Loucy (cell line): Measurements from ENCODE around the gene SLC16A5.

Experiments
- H2AFZ ChIP-seq: fragments of 200-600 bp; sonication (generic); 2 replicates; pipeline ENCODE4 v1.6.0; 2016; ENCODE audit warnings: antibody characterized with exemption, mild to moderate bottlenecking, low read length, moderate library complexity
- H3F3A ChIP-seq: fragments of 200-600 bp; 2 replicates; pipeline ENCODE4 v1.6.0; 2016; ENCODE audit warnings: antibody characterized with exemption, low read depth, mild to moderate bottlenecking
- H3K27me3 ChIP-seq: fragments of 200-600 bp; sonication (generic); 2 replicates; pipeline ENCODE4 v1.6.1; 2014; ENCODE audit warnings: low read length, mild to moderate bottlenecking; ENCODE audit not compliant: insufficient read depth, poor library complexity, severe bottlenecking
- H3K36me3 ChIP-seq: fragments of 200-600 bp; sonication (generic); 2 replicates; pipeline ENCODE4 v1.6.1; 2016; ENCODE audit warnings: low read length; ENCODE audit not compliant: insufficient read depth
- H3K4me1 ChIP-seq: fragments of 200-600 bp; sonication (generic); 2 replicates; pipeline ENCODE4 v1.5.1; 2014; ENCODE audit warnings: low read length, mild to moderate bottlenecking; ENCODE audit not compliant: insufficient read depth, poor library complexity, severe bottlenecking
- H3K4me2 ChIP-seq: fragments of 200-600 bp; sonication (generic); 2 replicates; pipeline ENCODE4 v1.6.0; 2014; ENCODE audit warnings: antibody characterized with exemption, low read length, low read depth, mild to moderate bottlenecking; ENCODE audit not compliant: poor library complexity, severe bottlenecking
- H3K4me3 ChIP-seq: fragments of 200-600 bp; sonication (generic); 2 replicates; pipeline ENCODE4 v1.5.1; 2014; ENCODE audit warnings: low read length, mild to moderate bottlenecking, mixed read lengths; ENCODE audit not compliant: poor library complexity, severe bottlenecking
- H3K79me2 ChIP-seq: fragments of 200-600 bp; sonication (generic); 2 replicates; pipeline ENCODE4 v1.6.1; 2014; ENCODE audit warnings: low read length; ENCODE audit not compliant: insufficient read depth
- H3K9ac ChIP-seq: fragments of 200-600 bp; sonication (generic); 2 replicates; pipeline ENCODE4 v1.6.0; 2014; ENCODE audit warnings: mild to moderate bottlenecking, low read depth, low read length, moderate library complexity; ENCODE audit not compliant: poor library complexity, severe bottlenecking
- H3K9me2 ChIP-seq: fragments of 200-600 bp; sonication (generic); replicated peaks from 2 replicates; pipeline ENCODE4 v1.6.1; 2016; ENCODE audit warnings: low read depth, low read length, mixed read lengths
- H3K9me3 ChIP-seq: fragments of 200-600 bp; sonication (generic); 2 replicates; pipeline ENCODE4 v1.6.1; 2014; ENCODE audit warnings: mild to moderate bottlenecking, antibody characterized with exemption, low read length, low read depth; ENCODE audit not compliant: insufficient read depth
- H4K20me1 ChIP-seq: fragments of 200-600 bp; sonication (generic); 2 replicates; pipeline ENCODE4 v1.6.0; 2014; ENCODE audit warnings: antibody characterized with exemption, low read length, mild to moderate bottlenecking; ENCODE audit not compliant: insufficient read depth, poor library complexity, severe bottlenecking
- EZH2phosphoT487 ChIP-seq: fragments of 200-600 bp; IDR thresholded peaks from 2 replicates; pipeline ENCODE4 v1.6.1; 2018; ENCODE audit warnings: antibody characterized with exemption, mild to moderate bottlenecking, moderate library complexity, borderline replicate concordance
- TF ChIP-seq, protein P1 (sequence below): fragments of 200-600 bp; sonication (generic); conservative IDR thresholded peaks from 2 replicates; pipeline ENCODE4 v1.5.1; 2014; ENCODE audit warnings: mild to moderate bottlenecking, antibody characterized with exemption, low read length

The SLC16A5 gene

DNA sequence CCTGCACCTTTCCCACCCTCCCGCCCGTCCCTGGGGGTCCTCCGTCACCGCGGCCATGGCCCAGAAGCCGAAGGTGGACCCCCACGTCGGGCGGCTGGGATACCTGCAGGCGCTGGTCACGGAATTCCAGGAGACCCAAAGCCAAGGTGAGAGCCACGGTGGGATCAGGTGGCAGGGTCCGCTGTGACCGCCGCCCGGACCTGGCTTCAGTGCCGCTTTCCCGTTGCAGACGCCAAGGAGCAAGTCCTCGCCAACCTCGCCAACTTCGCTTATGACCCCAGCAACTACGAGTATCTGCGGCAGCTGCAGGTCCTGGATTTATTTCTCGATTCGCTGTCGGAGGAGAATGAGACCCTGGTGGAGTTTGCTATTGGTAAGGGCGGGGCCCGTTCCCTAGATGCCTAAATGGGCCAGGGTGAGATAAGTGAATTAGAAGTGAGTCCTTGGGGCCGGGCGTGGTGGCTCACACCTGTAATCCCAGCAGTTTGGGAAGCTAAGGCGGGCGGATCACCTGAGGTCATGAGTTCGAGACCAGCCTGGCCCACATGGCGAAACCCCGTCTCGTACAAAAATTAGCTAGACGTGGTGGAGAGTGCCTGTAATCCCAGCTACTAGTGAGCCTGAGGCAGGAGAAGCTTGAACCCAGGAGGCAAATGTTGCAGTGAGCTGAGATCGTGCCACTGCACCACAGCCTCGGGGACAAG lies 22.6 kb downstream of the SLC16A5 start:
- H2AFZ ChIP-seq: peak overlapping the region; percentile 45; the same call in 1 of the 2 replicates
- peaks cover 32% of the 10 kb centered on the region for H3K79me2 ChIP-seq
- no peaks in the 10 kb centered on the region for H3K9me2 ChIP-seq
- no peaks in the 10 kb centered on the region for H4K20me1 ChIP-seq
- H3F3A ChIP-seq: 0 out of 2 replicates have a peak, but pooled peaks cover 4% of the 10 kb centered on the region
- peak overlapping the region; percentile 75 for H3K9ac ChIP-seq
- no peaks in the 10 kb centered on the region for H3K27me3 ChIP-seq
- H3K4me3 ChIP-seq: peak overlapping the region; percentile 94
- TF ChIP-seq, protein P1, sequence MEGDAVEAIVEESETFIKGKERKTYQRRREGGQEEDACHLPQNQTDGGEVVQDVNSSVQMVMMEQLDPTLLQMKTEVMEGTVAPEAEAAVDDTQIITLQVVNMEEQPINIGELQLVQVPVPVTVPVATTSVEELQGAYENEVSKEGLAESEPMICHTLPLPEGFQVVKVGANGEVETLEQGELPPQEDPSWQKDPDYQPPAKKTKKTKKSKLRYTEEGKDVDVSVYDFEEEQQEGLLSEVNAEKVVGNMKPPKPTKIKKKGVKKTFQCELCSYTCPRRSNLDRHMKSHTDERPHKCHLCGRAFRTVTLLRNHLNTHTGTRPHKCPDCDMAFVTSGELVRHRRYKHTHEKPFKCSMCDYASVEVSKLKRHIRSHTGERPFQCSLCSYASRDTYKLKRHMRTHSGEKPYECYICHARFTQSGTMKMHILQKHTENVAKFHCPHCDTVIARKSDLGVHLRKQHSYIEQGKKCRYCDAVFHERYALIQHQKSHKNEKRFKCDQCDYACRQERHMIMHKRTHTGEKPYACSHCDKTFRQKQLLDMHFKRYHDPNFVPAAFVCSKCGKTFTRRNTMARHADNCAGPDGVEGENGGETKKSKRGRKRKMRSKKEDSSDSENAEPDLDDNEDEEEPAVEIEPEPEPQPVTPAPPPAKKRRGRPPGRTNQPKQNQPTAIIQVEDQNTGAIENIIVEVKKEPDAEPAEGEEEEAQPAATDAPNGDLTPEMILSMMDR: no peak
- TF ChIP-seq EZH2phosphoT487: no peak
- no peaks in the 10 kb centered on the region for H3K36me3 ChIP-seq
- no peaks in the 10 kb centered on the region for H3K9me3 ChIP-seq
- peaks cover 36% of the 10 kb centered on the region for H3K4me1 ChIP-seq
- H3K4me2 ChIP-seq: peak overlapping the region; percentile 94

DNA sequence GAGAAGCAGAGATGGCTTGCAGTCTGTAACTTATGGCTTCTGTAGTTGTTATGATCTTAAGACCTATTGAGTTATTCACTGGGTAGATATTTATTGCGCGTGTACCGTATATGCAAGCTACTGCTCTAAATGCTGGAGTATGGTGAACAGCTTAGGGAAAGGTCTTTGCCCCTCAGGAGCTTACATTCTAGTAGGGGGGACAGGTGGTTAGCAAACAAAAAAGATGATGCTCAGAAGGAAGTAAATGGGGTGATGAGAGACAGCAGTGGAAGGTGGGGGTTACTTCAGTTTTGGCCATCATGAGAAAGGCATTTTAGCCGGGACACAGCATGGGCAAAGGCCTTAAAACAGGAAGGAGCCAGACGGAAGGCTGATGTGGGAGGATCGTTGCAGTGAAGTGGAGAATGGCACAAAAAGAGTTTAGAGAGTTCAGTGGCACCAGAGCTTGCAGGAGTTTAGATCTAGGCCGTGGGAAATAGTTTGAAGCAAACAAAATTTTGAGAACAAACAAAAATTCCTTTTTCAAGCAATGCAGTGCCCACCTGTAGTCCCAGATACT lies 24.1 kb downstream of the SLC16A5 start:
- Histone ChIP-seq H3K4me2 (peak overlapping the region; percentile 94), H3K4me1 (peaks cover 36% of the 10 kb centered on the region), H3K27me3 (no peaks in the 10 kb centered on the region), H3K36me3 (no peaks in the 10 kb centered on the region), H4K20me1 (no peaks in the 10 kb centered on the region), H3K9me2 (no peaks in the 10 kb centered on the region), H3K4me3 (peak overlapping the region; percentile 23), H3F3A (0 out of 2 replicates have a peak, but pooled peaks cover 4% of the 10 kb centered on the region), H3K9me3 (no peaks in the 10 kb centered on the region), H2AFZ (no peak overlapping the region), H3K79me2 (peaks cover 32% of the 10 kb centered on the region), H3K9ac (peak overlapping the region; percentile 23)
- no peak for TF ChIP-seq EZH2phosphoT487
- TF ChIP-seq, protein P1: no peak

DNA sequence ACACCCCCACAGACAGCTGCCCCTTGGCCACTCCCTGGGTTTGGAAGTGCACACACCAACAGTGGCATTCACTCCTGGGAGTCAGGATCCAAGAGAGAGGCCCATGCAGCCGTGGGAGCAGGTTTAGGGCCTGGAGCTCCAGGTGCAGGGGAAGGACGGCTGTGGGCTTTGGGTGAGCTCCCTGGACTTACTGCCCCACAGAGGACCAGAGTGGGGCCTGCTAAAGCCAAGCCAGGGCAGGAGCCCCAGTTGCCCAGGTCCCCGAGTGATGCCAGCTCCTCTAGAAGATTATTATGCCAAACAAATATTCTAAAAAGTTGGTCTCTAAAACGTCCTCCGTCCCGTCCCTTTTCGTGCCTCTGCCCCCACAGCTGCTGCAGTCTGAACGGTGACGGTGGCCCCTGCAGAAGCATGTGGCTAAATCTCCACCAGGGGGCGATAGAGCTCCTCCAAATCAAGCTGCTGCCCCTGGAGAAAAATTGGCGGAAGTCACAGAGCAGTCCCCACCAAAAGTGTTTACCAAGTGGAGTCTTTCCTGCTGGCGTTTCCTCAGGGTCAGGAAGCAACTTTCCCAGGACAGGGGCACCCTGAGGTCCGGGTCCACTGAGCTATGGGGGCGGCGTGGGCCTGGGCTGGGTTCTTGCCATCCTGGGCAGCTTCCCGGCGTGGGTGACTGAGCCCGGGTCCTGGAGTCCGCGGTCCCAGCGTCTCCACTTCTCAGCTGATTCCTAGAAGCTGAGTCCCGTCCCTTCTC lies 26.2 kb downstream of the SLC16A5 start:
- TF ChIP-seq, protein P1: peak; percentile 95
- no peak for TF ChIP-seq EZH2phosphoT487
- Histone ChIP-seq H3K9me3 (no peaks in the 10 kb centered on the region), H3K4me3 (peak overlapping the region; percentile 78), H4K20me1 (no peaks in the 10 kb centered on the region), H3K36me3 (no peaks in the 10 kb centered on the region), H2AFZ (peak overlapping the region; percentile 81), H3K4me2 (peak overlapping the region; percentile 72), H3K79me2 (peaks cover 32% of the 10 kb centered on the region), H3F3A (0 out of 2 replicates have a peak, but pooled peaks cover 4% of the 10 kb centered on the region), H3K27me3 (no peaks in the 10 kb centered on the region), H3K9me2 (no peaks in the 10 kb centered on the region), H3K9ac (peak overlapping the region; percentile 69), H3K4me1 (peaks cover 33% of the 10 kb centered on the region)
